ENCODE measurements around the gene DNAJC30.
A peak's percentile ranks its signal among the peaks of the same experiment; 100 is the strongest.

Gene DNAJC30

DNA sequence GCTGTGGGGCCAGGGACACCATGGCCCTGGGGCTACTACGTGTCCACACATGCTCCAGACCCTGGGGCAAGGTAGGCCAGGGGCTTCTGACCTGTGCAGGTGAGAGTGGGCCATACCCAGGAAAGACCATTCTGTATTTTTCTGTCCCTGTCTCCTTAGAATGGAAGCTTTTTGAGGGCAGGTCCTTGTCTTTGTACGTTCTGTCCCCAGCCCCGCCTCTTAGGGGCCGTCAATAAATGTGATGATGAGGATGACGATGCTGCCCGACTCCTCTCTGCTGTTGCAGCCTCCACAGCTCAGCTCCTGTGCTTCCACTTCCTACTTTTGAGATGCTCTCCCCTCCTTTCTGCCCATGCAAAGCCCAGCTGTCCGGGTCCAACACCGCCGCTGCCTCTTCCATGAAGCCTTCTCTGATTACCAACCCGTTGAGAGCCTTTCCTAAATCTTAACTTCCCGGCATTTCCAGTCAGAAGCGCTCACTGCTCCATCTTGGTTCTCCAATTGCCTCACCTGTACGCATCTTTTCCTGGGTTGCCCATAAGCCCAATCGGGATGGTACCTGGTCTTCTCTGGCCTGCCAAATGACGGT, 11.3 kb downstream of the DNAJC30 start:
- TF ChIP-seq, protein P1, sequence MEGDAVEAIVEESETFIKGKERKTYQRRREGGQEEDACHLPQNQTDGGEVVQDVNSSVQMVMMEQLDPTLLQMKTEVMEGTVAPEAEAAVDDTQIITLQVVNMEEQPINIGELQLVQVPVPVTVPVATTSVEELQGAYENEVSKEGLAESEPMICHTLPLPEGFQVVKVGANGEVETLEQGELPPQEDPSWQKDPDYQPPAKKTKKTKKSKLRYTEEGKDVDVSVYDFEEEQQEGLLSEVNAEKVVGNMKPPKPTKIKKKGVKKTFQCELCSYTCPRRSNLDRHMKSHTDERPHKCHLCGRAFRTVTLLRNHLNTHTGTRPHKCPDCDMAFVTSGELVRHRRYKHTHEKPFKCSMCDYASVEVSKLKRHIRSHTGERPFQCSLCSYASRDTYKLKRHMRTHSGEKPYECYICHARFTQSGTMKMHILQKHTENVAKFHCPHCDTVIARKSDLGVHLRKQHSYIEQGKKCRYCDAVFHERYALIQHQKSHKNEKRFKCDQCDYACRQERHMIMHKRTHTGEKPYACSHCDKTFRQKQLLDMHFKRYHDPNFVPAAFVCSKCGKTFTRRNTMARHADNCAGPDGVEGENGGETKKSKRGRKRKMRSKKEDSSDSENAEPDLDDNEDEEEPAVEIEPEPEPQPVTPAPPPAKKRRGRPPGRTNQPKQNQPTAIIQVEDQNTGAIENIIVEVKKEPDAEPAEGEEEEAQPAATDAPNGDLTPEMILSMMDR (IDR thresholded peaks at IDR 0.05), result no peak

DNA sequence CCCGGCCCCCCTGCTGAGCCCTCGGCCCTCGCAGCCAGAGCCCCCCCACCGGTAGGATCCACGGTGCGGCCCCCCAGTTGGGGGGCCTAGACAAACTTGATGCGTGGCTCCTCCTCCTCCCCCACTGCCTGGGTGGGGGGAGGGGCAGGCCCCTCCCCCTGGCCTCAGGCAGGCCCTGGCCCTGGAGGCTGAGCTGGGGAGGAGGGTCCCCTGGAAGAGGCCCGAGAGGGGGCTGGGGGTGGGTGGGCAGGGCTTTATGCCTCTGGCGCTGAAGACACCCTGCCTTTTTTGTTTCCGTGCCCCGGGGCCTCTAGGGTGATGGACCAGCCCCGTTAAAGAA, 12.0 kb downstream of the DNAJC30 start:
- TF ChIP-seq, protein P1 (IDR thresholded peaks at IDR 0.05), result no peak

DNA sequence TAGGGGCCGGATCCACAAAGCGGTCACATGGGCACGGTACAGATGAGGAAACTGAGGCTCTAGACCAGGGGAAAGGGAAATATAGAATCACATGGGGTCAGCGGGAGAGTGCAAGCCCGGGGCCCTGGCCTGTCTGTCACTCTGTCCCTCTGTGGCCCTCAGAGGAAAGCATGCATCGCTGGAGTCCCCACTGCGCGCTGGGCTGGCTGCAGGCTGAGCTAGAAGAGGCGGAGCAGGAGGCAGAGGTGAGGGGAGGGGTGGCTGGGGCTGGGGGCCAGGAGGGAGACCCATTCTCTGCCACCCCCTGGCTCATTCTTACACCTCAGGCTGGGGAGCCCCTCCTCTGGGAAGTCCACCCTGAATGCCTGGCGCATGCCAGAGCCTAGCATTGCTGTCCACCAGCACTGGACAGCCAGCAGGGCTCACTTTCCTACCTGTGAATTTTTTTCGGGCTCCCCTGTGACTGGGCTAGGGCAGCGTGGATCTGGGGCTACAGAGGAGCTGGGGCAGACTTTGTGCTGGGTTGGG, 13.3 kb downstream of the DNAJC30 start:
- TF ChIP-seq, protein P1 (IDR thresholded peaks at IDR 0.05), result no peak

DNA sequence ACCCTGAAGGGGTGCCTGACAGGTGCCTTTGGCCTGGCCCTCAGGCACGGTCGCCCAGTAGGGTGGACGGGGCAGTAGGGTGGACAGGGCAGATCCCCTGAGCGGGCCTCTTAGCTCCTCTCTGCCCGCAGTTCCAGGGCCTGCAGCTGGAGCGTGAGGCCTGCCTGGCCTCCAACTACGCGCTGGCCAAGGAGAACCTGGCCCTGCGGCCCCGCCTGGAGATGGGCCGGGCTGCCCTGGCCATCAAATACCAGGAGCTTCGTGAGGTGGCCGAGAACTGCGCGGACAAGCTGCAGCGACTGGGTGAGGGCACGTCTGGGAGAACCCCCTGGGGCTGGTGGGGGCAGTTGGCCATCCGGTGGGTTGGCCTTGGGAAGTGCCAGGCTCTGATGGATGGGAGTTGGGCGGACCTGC, 14.0 kb downstream of the DNAJC30 start:
- TF ChIP-seq, protein P1 (IDR thresholded peaks at IDR 0.05), result no peak

DNA sequence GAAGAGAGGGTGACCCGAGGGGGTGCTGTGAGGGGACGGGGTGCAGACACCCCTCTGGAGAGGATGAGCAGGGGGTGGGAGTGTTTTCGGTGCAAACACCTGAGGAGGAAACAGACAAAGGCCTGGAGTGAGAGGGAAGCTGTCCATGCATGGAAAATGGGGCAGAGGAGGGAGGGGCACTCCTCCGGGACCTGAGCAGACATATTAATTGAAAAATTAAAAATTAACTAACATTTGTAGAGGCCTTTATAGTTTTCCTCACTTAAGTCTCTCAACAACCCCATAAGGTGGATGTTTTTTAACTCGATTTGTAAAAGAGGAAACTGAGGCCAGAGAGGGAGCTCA, 14.4 kb downstream of the DNAJC30 start:
- TF ChIP-seq, protein P1 (IDR thresholded peaks at IDR 0.05), result no peak

DNA sequence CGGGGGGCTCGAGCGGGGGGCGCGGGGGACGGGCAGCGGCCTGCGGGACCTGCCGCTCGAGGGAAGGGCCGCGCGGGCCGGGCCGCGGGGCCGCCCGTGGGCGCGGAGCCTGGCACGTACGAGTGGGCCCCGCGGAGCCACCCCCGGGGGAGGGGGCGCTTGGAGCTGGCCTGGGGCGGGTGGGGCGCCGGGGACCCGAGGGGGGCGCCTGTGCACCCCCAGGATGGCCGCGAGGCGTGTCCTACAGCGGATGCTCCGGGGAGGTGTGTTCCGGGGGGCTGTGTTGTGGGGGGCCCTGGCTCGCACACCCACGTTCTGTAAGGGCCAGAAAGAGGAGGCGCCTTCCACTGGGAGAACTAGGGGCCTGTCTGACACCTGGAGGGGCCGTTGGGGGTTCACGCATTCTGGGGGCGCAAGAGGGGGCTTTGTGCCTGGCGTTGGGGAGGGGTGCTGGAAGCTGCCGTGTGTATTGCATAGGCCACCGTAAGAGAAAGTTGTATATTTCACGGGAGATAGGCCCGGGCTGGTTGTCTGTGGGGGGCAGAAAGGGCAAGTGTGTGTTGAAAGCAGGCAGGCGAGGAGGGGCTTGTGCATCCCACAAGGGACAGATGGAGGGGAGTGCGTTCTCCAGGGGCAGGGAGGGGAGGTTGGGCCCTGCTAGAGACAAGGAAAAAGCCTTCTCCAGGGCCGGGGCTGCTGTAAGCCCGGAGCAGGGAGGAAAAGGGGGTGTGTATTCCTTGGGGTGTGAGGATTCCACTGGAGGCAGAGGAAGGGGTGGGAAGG, 15.0 kb downstream of the DNAJC30 start:
- TF ChIP-seq, protein P1 (IDR thresholded peaks at IDR 0.05), result no peak

DNA sequence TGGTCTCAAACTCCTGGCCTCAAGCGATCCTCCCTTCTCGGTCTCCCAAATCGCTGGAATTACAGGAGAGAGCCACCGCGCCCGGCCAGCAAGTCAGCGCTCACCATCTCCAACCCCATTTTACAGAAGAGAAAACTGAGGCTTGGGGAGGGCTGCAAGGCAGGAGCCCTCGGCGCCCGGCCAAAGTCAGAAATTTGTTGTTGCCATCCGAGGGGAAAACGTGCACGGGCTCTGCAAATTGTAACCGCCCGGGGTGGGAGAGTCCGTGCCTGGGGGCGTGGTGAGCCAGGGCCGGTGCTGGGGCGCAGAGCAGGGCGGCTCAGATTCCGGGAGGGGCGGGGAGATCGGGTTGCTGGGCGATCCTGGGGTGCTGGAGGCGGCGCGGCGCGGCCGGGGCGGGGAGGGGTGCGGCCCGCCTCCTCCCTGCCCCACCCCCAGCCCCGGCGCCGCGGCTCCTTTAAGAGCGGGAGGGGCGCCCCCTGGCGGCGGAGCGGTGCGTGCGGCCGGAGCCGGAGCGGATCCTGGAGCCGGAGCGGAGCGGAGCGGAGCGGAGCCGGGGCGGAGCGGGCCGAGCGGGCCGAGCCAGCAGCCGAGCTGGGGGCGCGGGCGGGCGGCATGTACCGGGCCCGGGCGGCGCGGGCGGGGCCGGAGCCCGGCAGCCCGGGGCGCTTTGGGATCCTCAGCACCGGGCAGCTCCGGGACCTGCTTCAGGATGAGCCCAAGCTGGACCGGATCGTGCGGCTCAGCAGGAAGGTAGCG, 15.7 kb downstream of the DNAJC30 start, which contains the start of gene VPS37D:
TSS of gene VPS37D (plus strand) at position 488 of the 759 bp plus-strand sequence. CDS start at position 616, 128 bp downstream.
- TF ChIP-seq, protein P1 (IDR thresholded peaks at IDR 0.05), result peak; percentile 90

Data from LNCAP (cell line).